Activated T-cell treated with anti-CD3 and anti-CD28 coated beads for 24 hours (primary cell): ENCODE results near the gene TANGO2.

Source experiments
- DNase-seq: peaks from one replicate; pipeline ENCODE4 v3.0.0-alpha.2; 2020; ENCODE audit warnings: low read depth

TANGO2 gene

GRCh38 chr22:20027966-20028854, 7.3 kb downstream of the TANGO2 start:
- no peak for DNase-seq

- no peak for DNase-seq
These were observed 8.1 kb downstream of the TANGO2 start for GRCh38 chr22:20028855-20029549.

GRCh38 chr22:20029550-20030225, 8.8 kb downstream of the TANGO2 start:
- DNase-seq = no peak

- no peak for DNase-seq
These were observed 11.0 kb downstream of the TANGO2 start for GRCh38 chr22:20031732-20032406.

- DNase-seq = no peak
These were observed 11.6 kb downstream of the TANGO2 start for GRCh38 chr22:20032407-20032991.

GRCh38 chr22:20033045-20033706, 12.3 kb downstream of the TANGO2 start:
- no peak for DNase-seq

GRCh38 chr22:20034143-20034542, 13.2 kb downstream of the TANGO2 start:
- DNase-seq = no peak

GRCh38 chr22:20035375-20036083, 14.6 kb downstream of the TANGO2 start:
- no peak for DNase-seq

GRCh38 chr22:20036084-20036482, 15.2 kb downstream of the TANGO2 start:
- no peak for DNase-seq

GRCh38 chr22:20036535-20037392, 15.9 kb downstream of the TANGO2 start:
- DNase-seq = no peak

GRCh38 chr22:20037419-20037818, 16.5 kb downstream of the TANGO2 start:
- no peak for DNase-seq

GRCh38 chr22:20038574-20038973, 17.7 kb downstream of the TANGO2 start:
- no peak for DNase-seq

- no peak for DNase-seq
These were observed 18.9 kb downstream of the TANGO2 start for GRCh38 chr22:20039683-20040325.

- no peak for DNase-seq
These were observed 19.7 kb downstream of the TANGO2 start for GRCh38 chr22:20040327-20041200.

- no peak for DNase-seq
These were observed 22.4 kb downstream of the TANGO2 start for GRCh38 chr22:20043057-20043996.

GRCh38 chr22:20043997-20044342, 23.1 kb downstream of the TANGO2 start:
- DNase-seq = no peak
